Amniotic epithelial cell (primary cell): ENCODE measurements around the gene KIAA0825.

ENCODE experiments used
- DNase-seq: peaks from one replicate; pipeline ENCODE4 v3.0.0-alpha.2; 2010; ENCODE audit warnings: low read depth

Gene KIAA0825

GRCh38 chr5:94308442-94308841 lies 310.0 kb downstream of the KIAA0825 start:
- no peak for DNase-seq

- no peak for DNase-seq
Measured at GRCh38 chr5:94304146-94304545, 314.3 kb downstream of the KIAA0825 start.

- peak; percentile 2 for DNase-seq
Measured at GRCh38 chr5:94288937-94289336, 329.5 kb downstream of the KIAA0825 start.

DNA sequence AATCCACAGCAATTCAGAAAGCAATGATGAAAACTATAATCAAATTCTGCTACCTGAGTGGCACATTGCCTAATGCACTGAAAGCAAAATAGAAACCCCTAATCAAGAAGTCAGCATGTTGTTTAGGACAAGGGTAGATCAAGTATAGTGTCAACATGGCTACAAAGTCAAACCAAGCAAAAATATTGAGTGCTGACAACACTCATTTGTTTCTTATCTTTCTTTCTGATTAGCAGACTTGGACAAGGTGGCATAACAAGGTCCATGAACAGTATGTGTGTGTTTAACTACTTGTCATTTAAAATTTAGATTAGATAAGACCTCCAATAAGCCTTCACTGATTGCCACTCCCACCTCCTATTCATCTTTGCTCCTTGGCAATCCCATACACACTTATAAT lies 332.4 kb downstream of the KIAA0825 start:
- DNase-seq: no peak

DNA sequence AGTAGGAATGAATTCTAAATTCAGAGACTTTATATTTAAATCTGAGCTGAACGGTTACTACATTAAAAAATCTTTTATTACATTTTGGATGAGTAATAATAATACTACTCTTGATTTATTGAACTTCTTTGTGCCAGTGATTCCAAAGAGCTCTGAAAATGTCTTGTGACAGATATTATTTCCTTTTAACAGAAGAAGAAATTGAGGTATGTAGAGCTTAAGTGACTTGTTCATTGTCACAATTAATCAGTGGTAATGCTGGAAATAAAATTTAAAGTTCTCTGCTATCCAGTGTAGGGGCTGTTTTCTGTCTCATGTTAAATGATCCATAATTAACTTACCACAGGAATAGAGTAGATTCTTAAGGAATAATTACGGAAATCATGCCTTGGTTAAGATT lies 335.3 kb downstream of the KIAA0825 start:
- no peak for DNase-seq

DNA sequence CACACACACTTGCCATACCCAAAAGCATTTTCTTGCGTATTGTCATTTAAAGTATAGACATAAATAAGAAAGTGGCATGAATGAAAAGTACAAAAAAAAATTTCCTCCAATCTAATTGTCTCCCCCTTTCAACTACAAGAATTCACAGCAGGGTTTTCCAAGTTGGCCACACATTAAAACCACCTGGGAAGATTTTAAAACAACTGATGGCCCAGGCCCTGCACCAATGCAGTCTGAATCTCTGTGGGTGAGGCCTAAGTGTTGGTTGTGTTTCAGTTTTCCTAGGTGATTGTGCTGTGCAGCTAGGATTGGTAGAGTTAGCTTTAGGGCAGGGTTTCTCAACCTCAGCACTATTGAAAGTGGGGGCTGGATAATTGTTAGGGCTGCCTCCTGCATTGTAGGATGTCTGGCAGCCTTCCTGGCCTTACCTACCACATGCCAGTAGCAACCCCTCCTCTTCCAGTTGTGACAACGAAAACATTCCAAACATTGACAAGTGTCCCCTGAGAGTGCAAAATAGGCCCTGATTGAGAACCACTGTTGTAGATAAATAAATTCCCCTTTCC lies 337.1 kb downstream of the KIAA0825 start:
- DNase-seq: no peak

DNA sequence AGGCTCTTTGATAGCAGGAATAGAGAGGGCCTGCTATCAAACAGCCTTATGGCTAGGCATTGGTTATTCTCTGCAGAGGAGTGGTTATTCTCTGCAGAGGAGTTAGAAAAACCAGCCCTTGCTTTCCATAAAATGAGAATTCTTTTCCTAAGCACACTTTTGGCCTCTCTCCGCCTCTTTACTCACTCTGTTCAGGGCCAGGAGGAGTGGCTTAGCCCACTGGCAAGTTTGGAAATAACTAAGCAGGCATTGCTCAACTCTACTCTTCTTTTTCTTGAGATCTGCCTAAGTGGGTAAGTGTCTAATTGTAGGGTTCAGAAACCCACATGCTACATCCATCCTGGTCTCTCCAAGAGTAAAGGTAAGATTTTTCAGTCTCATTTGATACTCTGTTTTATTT lies 341.7 kb downstream of the KIAA0825 start:
- peak; percentile 27 for DNase-seq

DNA sequence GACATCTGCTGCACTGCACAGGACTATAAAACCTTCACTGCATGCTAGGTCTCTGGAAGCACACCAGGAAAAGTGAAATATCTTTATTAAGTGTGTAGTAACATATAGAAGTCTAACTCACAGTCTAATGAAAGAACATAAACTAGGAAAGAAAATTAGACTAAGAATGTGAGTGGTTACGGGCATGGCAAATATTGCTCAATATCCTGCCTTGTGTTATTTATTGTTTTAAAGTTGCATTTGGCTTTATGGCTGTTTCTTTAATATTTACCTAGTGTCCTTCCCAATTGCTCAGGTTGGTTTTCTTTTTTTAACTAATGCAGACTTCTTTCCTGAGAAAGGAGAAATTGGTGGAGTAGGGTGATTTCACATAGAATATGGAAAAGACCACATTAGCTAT lies 342.4 kb downstream of the KIAA0825 start:
- DNase-seq: peak; percentile 8

GRCh38 chr5:94274707-94275106 lies 343.7 kb downstream of the KIAA0825 start:
- no peak for DNase-seq

GRCh38 chr5:94268226-94268625 lies 350.2 kb downstream of the KIAA0825 start:
- no peak for DNase-seq

DNA sequence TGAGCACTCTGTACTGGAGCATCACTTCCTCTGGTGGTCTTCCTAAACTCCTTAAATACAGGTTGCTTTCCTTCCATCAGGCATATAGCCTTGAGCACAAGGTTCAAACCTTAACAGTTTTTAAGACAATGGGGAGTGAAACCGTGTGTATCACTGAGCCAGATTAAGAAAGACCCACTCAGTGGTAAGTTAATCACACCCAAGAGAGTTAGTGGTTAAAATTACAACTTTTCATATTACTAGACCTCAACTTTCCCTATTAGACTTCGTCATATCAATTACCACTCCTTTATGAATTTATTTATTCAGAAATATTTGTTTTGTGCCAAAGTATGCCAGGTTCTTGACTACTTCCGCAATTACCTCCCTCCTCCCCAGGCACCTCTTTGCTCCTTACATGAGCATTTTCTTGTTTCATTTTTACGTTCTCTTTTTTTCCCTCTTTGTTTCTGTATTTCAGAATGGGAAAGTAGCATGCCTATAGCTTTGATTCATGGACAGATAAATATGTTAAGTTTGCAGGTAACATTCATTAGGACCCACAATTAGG lies 351.0 kb downstream of the KIAA0825 start:
- DNase-seq: no peak

- DNase-seq: peak; percentile 24
Measured at GRCh38 chr5:94266170-94266569, 352.2 kb downstream of the KIAA0825 start.

DNA sequence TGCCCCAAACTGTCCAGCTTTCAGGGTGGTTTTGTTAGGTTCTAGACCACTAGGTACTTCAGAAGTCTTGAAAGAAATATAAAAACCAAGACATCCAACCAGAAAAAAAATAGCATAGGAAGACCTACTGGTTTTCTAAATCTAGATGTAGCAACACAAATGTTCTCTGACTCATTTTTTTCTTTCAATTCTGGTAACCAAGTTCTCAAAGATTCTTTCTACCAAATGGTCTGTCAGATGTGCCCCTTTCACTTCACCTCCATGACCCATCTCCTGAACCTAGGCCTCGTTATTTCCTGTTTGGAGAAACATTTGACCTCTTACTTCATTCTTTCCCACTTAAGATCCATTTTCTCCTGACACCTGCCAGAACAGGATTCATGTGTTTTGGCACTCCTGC lies 355.3 kb downstream of the KIAA0825 start:
- DNase-seq: no peak

- DNase-seq: no peak
Measured at GRCh38 chr5:94260096-94260495, 358.3 kb downstream of the KIAA0825 start.

- no peak for DNase-seq
Measured at GRCh38 chr5:94254214-94254613, 364.2 kb downstream of the KIAA0825 start.

DNA sequence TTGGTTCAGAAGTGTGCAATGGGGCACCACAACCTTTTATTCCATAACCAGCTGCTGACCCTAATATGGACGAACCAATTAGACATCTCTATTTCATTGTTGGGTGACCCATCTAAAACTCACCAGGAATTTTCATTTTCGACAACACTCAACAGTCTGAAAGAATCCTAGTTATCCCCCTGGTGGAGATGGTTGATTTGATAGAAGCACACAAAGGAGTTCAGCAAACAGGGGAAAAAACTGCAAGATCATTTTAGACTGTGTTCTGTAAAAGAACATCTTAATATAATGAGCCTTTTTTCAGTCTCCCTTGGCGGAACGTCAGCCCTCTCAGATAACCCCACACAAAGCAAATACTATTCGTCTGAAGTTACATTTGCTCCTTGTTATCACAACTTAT lies 367.4 kb downstream of the KIAA0825 start:
- DNase-seq: no peak

GRCh38 chr5:94249430-94249829 lies 369.0 kb downstream of the KIAA0825 start:
- no peak for DNase-seq

GRCh38 chr5:94248175-94248875 lies 370.1 kb downstream of the KIAA0825 start:
- no peak for DNase-seq

DNA sequence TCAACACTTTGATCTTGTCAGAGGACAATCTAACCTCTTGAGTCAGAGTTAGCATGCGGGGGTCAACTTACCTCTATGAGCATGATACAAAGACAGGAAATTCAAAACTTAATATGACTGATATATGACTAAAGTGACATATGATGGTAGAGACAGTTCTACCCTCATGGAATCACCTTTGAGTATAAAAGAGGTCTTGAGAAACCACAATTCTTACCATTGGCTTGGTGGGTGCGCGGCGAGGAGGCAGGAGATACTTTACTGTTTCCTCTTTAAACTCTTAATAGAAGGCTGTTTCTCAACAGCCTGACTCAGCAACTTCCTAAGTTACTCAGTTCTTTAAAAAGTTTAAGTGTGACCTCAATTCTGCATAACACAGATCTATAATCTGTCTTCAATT lies 372.8 kb downstream of the KIAA0825 start:
- DNase-seq: no peak

DNA sequence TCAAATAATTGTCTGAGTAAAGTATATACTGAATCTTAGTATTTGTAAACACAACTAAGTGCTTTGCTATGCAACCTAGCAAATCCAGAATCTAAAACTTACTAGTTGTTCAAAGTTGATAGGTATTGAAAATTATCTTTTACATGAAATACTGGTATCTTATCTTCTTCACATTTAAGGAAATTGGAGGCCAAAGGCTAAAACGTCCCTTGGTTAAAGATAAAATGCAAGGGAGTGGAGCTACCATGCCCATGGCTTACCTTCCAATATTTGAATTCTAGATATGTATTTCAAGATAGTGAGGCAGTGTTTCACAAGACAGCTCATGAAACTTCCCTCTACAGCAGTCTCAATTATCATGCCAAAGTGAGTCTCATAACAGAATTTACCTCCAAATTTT lies 373.5 kb downstream of the KIAA0825 start:
- DNase-seq: no peak

DNA sequence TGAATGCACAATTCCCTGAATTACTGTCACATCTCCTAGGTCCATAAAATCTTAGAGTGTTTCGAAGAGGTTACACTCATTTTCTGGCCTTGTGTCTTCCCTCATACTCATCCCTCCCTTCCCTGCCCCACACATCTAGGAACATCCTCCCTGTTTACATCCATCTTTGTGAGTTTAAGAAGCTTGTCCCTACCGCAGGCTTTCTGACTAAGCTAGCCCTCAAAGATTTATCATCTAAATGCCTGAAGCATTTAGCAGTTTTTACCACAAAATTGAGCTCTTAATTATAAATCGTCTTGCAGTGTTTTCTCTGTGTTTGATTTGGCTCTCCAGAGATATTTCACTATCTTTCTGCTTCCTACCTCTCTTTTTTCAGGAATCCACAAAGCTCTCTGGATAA lies 374.8 kb downstream of the KIAA0825 start:
- peak; percentile 67 for DNase-seq

DNA sequence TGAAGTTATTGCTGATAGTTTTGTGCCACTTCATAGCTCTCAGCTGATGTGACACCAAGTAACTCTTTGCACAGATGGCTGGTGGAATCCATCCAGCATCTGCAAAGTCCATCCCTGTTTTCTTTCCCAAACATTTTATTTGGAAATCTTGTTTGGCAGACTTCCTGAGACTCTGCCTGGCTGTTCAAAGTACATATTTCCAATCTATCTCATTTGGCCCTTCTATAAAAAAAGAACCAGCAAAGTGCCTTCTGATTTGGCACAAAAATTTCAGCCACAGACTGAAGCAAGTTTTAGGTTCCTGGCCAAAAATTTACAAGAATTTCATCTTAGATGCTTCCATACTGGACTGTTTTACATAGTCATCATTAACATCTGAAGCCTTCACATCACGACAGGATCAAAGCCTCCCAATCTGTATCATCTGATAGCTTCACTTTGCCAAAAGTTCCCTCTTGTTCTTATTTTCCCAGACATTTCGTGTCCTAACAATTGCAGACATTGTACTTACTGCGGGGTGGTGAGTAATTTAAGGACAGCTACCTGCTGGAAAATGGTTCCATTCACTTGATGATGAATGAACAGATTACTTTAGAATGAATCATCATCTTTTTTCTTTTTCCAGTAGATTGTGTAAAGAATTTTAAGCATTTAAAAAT lies 377.3 kb downstream of the KIAA0825 start:
- DNase-seq: peak; percentile 25

DNA sequence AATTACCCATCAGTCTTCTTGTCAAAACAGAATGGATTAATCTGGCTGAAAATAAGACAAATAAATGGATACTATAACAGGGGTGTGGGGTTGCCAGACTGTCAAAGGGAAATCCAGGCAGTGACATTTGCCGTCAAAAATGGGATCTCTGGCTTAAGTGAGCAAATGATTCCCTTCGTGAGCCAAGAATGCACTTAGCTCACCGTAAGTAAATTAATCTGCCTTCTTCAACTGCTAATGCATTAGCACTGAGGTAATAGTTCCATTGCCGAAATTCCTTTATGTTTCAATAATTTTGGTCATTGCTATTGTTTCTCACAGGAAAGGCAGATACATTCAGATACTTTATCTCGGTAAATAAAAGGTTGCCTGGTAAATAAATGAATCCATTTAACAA lies 377.8 kb downstream of the KIAA0825 start:
- no peak for DNase-seq
